Stimulated activated CD4-positive, alpha-beta T cell treated with anti-CD3 and anti-CD28 coated beads, Interleukin-1b, Interleukin-23, amount 100 ng/mL, for 4 hours (primary cell): ENCODE data around the gene HS1BP3.

Experiments
- DNase-seq, 2 donors: peaks; one replicate each; pipeline ENCODE4 v3.0.0-alpha.2; 2020; ENCODE audit warnings: low read depth in 2 of 2

The HS1BP3 gene

GRCh38 chr2:20645761-20646160 is 5.1 kb downstream of the HS1BP3 start:
- DNase-seq: no peak

- no peak for DNase-seq
Measured at GRCh38 chr2:20645301-20645701, 5.6 kb downstream of the HS1BP3 start.

DNA sequence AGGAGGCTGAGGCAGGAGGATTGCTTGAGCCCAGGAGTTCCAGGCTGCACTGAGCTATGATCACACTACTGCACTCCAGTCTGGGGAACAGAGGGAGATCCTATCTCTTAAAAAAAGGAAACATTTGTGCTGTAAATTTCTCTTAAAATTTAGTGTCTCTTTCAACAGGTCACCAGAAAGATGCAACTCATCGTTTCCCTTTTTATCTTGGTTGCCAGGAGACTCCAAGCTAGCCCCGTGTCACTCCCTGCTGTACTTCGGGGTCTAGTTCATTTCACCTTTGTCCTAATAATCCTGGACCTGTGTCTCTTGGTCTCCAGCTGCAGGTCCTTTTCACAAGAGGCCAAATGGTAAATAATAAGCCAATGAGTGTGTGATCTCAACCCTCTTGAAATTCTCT is 7.1 kb downstream of the HS1BP3 start:
- no peak for DNase-seq

GRCh38 chr2:20643060-20643459 is 7.8 kb downstream of the HS1BP3 start:
- DNase-seq: no peak

GRCh38 chr2:20642055-20642971 is 8.6 kb downstream of the HS1BP3 start:
- DNase-seq: peak; percentile 55 to 73

- DNase-seq: no peak
Measured at GRCh38 chr2:20641123-20641985, 9.5 kb downstream of the HS1BP3 start.

DNA sequence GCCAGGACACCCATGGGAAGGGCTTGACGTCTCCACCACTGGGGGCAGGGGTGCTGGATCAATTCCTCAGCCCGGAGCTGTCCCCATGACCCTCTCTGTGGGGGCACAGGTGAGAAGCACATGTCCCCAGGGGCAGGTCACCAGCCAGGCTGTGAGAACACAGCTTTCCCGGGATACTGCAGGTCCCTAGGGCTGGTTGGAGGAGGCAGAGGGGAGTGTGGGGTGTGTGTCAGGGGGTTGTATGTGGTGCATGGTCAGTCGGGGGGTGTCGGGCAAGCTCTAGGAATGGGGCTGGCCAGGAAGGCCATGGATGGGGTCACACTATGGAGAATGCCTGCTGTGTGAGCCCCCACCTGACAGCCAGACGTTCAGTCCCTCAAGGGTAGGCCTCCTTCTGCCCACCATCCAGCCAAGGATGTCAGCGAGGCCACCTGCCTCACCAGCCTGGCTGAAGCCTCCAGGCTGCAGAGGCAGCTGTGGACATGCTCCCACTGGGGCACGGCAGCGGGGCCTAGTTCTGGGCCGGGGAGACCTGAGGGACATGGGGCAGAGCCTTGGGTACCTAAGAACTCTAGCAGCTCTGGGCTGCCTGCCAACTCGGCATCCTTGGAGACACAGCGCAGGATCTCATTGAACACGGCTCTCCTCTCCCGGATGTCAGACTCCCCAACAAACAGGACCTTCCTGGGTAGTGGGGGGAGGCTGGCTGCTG is 10.3 kb downstream of the HS1BP3 start:
- no peak for DNase-seq

DNA sequence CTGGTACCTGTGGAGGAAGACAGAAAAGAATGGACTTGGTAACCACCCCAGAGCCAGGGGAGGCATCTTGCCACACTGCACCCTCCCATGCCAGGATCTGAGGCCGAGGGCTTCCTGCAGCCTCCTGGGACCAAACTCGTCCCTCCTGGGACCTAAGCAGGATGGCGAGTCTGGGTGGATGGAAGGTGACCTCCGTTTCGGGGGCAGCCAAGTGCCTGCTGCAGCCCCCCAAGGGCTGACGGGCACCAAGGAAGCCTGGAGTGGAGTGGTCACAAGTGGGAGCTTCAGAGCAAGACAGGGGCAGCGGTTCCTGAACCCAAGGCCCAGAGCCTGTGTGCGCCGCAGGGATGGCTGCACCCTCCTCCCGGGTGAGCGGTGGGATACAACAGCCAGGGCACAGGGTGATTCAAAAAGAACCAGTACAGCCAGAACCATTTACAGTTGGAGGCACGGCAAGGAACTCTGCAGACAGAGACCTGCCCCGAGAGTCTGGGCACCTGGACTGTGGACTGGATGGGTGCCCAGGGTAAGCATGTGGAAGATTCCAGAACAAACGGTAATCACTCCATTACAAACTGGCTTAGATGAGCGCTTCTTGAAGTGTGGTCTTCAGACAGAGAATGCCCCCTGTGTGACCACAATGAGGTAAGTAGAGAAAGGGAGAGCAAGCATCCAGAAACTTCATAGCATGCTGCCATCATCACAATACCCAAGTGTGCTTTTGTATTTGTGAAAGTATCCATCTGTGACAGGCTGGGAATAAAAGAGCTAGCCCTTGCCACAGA is 12.1 kb downstream of the HS1BP3 start:
- no peak for DNase-seq

- no peak for DNase-seq
Measured at GRCh38 chr2:20638014-20638413, 12.9 kb downstream of the HS1BP3 start.

GRCh38 chr2:20637147-20637546 is 13.8 kb downstream of the HS1BP3 start:
- no peak for DNase-seq

- peak; percentile 6 to 27 for DNase-seq
Measured at GRCh38 chr2:20635675-20636584, 15.0 kb downstream of the HS1BP3 start.

DNA sequence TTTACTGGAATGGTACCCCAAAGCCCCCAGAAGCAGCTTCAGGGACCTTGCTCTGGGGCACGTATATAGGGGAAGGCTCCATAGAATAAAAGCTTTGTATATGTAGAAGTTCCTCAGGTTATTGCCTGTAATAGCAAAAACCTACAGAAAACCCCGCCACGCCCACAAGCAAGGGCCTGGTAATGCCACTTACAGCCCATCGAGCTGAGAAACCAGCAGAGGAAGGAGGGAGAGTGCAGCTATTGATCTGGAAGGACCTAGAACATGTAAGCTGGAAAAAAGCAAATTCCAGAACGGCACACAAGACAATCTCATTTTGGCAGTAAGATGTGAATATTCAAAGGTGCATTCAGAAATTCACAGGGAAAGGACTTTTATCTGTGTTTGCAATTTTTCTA is 15.8 kb downstream of the HS1BP3 start:
- DNase-seq: no peak

GRCh38 chr2:20634507-20635112 is 16.3 kb downstream of the HS1BP3 start:
- DNase-seq: no peak

DNA sequence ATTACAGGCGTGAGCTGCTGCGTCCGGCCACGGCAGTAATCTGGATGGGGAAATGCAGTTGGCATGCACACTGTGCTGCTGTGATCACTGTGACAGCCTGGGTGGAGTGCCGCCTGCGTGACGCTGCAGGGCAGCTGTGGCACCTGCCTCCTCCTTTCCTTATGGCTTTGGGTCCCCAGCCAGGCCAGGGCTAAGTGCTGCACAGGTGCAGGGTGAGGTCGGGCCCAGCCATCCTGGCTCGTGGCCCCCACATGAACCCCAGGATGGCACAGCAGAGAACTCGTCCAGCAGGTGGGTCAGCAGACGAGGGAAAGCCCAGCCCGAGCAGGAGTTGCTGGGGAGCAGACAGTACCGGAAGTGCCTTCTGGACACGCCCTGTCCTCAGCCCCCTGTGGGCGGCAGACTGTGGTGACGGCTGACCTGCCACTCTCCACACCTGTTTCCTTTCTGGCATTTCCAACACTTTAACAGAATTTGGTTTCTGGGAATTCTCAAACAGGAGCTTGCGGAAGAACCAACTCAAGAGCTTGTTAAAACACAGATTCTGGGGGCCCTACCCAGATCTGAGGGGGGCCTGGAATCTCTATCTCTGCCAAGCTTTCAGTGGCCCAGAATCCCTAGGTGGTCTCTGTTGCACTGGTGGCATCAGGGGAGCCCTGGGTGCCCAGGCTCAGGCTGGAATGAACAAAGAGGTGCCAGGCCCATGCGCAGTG is 16.9 kb downstream of the HS1BP3 start:
- DNase-seq: no peak

GRCh38 chr2:20633001-20633400 is 17.9 kb downstream of the HS1BP3 start:
- no peak for DNase-seq

DNA sequence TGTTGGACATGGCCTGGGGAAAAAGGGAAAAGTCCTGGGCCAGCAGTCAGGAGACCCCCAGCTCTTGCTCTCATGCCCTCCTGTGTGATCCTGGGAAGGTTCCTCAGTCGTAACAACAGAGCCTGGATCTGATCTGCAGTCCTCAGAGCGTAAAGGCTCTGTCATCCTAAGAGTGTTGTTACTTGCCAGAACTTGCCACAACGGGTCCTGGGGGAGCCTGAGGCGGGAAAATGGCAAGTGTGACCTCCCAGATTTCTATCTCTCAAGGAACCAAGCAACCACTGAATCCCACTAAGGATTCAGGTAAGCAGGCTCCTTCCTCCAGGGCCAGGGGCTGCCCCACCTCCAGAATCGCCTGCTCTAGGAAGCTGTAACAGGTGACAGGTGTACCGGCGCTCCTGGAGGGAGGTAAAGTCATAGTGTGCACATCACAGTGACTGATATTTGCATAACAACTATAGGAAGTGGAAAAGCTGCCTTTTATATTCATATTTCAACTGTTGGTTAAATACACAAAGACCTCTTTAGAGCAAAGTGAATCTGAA is 18.4 kb downstream of the HS1BP3 start:
- DNase-seq: no peak

DNA sequence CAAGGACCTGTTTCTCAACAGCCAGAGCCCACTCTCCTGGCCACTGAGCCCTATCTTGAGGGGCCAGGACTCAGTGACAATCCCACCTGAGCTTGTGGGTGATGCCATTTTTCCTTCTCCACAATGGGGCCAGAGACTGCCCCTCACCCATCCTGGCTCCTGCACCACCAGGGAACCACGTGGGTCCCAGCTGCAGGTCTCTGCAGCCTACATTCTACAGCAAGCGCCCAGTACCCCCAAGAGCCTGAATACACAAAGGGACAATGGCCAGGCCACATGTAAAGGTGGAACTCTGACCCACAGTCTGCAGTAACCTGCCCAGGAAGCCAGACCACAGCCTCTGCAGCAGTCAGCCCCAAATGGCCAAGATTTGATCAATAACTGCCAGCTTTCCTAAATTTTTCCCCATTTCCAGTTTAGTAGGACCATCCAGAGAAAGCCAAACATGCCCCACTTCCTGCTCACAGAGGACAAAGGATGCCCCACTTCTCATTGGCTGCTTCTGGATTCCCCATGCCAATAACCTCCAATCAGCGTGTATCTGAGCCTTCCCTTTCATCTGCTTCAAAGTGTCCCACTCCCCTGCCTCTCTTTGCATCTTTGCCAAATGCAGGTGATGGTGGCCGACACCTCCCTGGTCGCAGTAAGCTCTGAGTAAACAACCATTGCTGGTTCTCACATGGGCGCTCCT is 19.1 kb downstream of the HS1BP3 start:
- DNase-seq: no peak

DNA sequence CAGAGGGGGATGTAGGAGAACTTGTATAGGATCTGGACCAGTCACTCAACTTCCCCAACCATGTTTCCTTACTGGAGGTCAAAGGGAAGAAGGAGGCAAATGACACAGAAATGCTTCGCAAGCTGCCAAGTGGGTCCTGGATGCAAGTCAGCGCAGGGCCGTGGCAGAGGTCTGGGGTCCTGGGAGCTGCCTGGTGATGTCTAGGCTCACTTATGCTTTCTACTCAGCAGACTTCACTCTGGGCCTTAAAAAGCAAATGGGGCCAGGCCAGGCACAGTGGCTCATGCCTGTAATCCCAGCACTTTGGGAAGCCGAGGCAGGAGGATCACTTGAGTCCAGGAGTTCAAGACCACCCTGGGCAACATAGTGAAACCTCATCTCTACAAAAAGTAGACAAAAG is 19.9 kb downstream of the HS1BP3 start:
- DNase-seq: no peak
